ENCODE data around the gene TYK2. TPM values are rescaled to one million over a fixed set of nuclear protein-coding genes. Genes with fewer than 3 reads are reported as not detected.
A peak's percentile ranks its signal among the peaks of the same experiment; 100 is the strongest.

TYK2 gene
- total RNA-seq, 1 donor from 2014 or later, result 80.7 TPM

GRCh38 chr19:10422046-10422461 is 41.7 kb upstream of the TYK2 start:
- no peaks in the 10 kb centered on the region for H3K9me3 ChIP-seq
- peaks cover 19 to 21% of the 10 kb centered on the region in 2 donors for H3K4me1 ChIP-seq
- intact Hi-C loops (cut with DNase I), result no loop called here
- H3K36me3 ChIP-seq, result no peaks in the 10 kb centered on the region
- no peak overlapping the region for H3K27ac ChIP-seq
- no peak overlapping the region for H3K4me3 ChIP-seq
- TF ChIP-seq CTCF (IDR thresholded peaks at IDR 0.05), result no peak
- no peak for DNase-seq (ENCODE audit: low spot score in 2 of 2)
- peaks cover 47% of the 10 kb centered on the region for H3K27me3 ChIP-seq

- H3K27me3 ChIP-seq, result peaks cover 50% of the 10 kb centered on the region
- H3K9me3 ChIP-seq, result no peaks in the 10 kb centered on the region
- no peak overlapping the region for H3K27ac ChIP-seq
- intact Hi-C loops (cut with DNase I), result no loop called here
- H3K4me3 ChIP-seq, result peak overlapping the region; percentile 9 to 26
- TF ChIP-seq CTCF (IDR thresholded peaks at IDR 0.05), result no peak
- H3K36me3 ChIP-seq, result no peaks in the 10 kb centered on the region
- DNase-seq (ENCODE audit: low spot score in 2 of 2), result no peak
- H3K4me1 ChIP-seq, result peaks cover 21% of the 10 kb centered on the region in 2 donors
These were observed 41.1 kb upstream of the TYK2 start for GRCh38 chr19:10421240-10422045.

- Histone ChIP-seq H3K36me3 (no peaks in the 10 kb centered on the region), H3K27me3 (peaks cover 50% of the 10 kb centered on the region), H3K4me1 (peaks cover 23% of the 10 kb centered on the region in 2 donors), H3K9me3 (no peaks in the 10 kb centered on the region), H3K27ac (no peak within 1 kb of the TSS), H3K4me3 (peak within 1 kb of the TSS; percentile 26 to 28)
- peak in 1 of 3 experiments; percentile 29 for TF ChIP-seq CTCF (IDR thresholded peaks at IDR 0.05)
- intact Hi-C loops (cut with DNase I), result no loop called here
- no peak for DNase-seq (ENCODE audit: low spot score in 2 of 2)
These were observed 40.3 kb upstream of the TYK2 start, which contains the start of gene PDE4A for GRCh38 chr19:10420444-10421239. Gene PDE4A (plus strand): TSS chr19:10420538. CDS start chr19:10420765, 227 bp downstream.

- Histone ChIP-seq H3K9me3 (peaks cover 0 to under 1% of the 10 kb centered on the region in 2 donors), H3K4me3 (peak overlapping the region; percentile 26 to 28)
- intact Hi-C loops (cut with DNase I), result no loop called here
These were observed 39.5 kb upstream of the TYK2 start for GRCh38 chr19:10419646-10420443.

More at GRCh38 chr19:10419646-10420443, 39.5 kb upstream of the TYK2 start:
- TF ChIP-seq CTCF (IDR thresholded peaks at IDR 0.05), result no peak
- Histone ChIP-seq H3K27me3 (peaks cover 50% of the 10 kb centered on the region), H3K36me3 (no peaks in the 10 kb centered on the region), H3K27ac (no peak overlapping the region), H3K4me1 (peaks cover 23% of the 10 kb centered on the region in 2 donors)
- no peak for DNase-seq (ENCODE audit: low spot score in 2 of 2)
